Heart right ventricle (tissue), 16 donors: ENCODE measurements around the gene RPRD2. TPM values are rescaled to one million over a fixed set of nuclear protein-coding genes. Genes with fewer than 3 reads are reported as not detected.
A peak's percentile ranks its signal among the peaks of the same experiment; 100 is the strongest.

Experiments used
- ATAC-seq, 8 donors: fragments of 200-7000 bp; cut with Tn5 transposase; one replicate each; pipeline ENCODE4 v1.9.1; 2020; ENCODE audit warnings: mild to moderate bottlenecking in 8 of 8, moderate library complexity in 8 of 8, moderate number of reproducible peaks in 1 of 8
- DNase-seq, 2 donors: peaks; one replicate each; pipeline ENCODE4 v3.0.0-alpha.2; 2020
- H3K27ac ChIP-seq, 10 donors: fragments of 200-600 bp; sonication (generic) in 2 of 10; one replicate each; pipeline versions ENCODE4 v1.5.0 to v1.8.0; 2020 to 2022; ENCODE audit warnings: mild to moderate bottlenecking in 3 of 10
- H3K27me3 ChIP-seq, 7 donors: fragments of 200-600 bp; one replicate each; pipeline ENCODE4 v1.8.0; 2021 to 2022; ENCODE audit warnings: mild to moderate bottlenecking in 2 of 7
- H3K36me3 ChIP-seq, 9 donors: fragments of 200-600 bp; sonication (generic) in 1 of 9; one replicate each; pipeline versions ENCODE4 v1.5.0 to v1.8.0; 2020 to 2022; ENCODE audit warnings: mild to moderate bottlenecking in 2 of 9
- H3K4me1 ChIP-seq, 9 donors: fragments of 200-600 bp; sonication (generic) in 1 of 9; one replicate each; pipeline versions ENCODE4 v1.5.0 to v1.8.0; 2020 to 2022; ENCODE audit warnings: mild to moderate bottlenecking in 4 of 9
- H3K4me3 ChIP-seq, 10 donors: fragments of 200-600 bp; sonication (generic) in 2 of 10; one replicate each; pipeline versions ENCODE4 v1.5.0 to v1.8.0; 2020 to 2022; ENCODE audit warnings: mild to moderate bottlenecking in 7 of 10, moderate library complexity in 2 of 10
- H3K9me3 ChIP-seq, 11 donors: fragments of 200-600 bp in 10 of 11; sonication (generic) in 2 of 11; one replicate each; pipeline versions ENCODE4 v1.5.0 to v1.8.0; 2013 to 2022; ENCODE audit warnings: mild to moderate bottlenecking in 2 of 11, control low read depth in 1 of 11, moderate library complexity in 1 of 11
- WGBS, 2 donors: extraction: QIAGEN DNeasy Blood & Tissue Kit; methylation state at CpG; one replicate each; pipeline ENCODE4 v1.1.7; 2013; ENCODE audit warnings: inconsistent platforms in 1 of 2; 5-methylcytosine and 5-hydroxymethylcytosine counted together
- intact Hi-C, 10 donors: fragments of 100-400 bp; cut with DNase I; formaldehyde crosslinking; loops; one replicate each; pipeline versions ENCODE4 v1.11.1 to v1.14.2; 2022
- polyA plus RNA-seq, 2 donors: library from polyadenylated mRNA; stranded (reverse); fragments of 200-250 nt; gene quantifications; one replicate each; pipeline ENCODE4 v1.2.3, GENCODE V29; 2013
- total RNA-seq, 10 donors: library from RNA; stranded (reverse); fragmentation: NEBNext Ultra II Directional in 3 of 10; extraction: Animal tissue kit (Norgen Biotek cat#: 25700) in 3 of 10; gene quantifications; one replicate each; pipeline versions ENCODE4 v1.2.1 to v1.2.4, GENCODE V29; 2021 to 2023
- TF ChIP-seq, protein P1 (sequence below), 9 donors: fragments of 200-600 bp; sonication (generic) in 2 of 9; IDR thresholded peaks; one replicate each; pipeline versions ENCODE4 v1.5.0 to v1.8.0; 2021 to 2022; ENCODE audit warnings: antibody characterized with exemption in 9 of 9, mild to moderate bottlenecking in 5 of 9, moderate library complexity in 1 of 9
- donor health status: Arrhythmogenic right ventricular cardiomyopathy.
- donor health status: ischemic (EF 13 %, LVEDD 7.1; RV severe dilation, severe dysfunction).
- donor health status: healthy with polysubstance abuse.
- donor health status: DM: no; HTN: yes; CAD: no.
- donor health status: DM: no; HTN: no; CAD: no.
- donor health status: ischemic (EF 25% LVEDD 6.9; RV normal size, moderate dysfunction).
- donor health status: ischemic (EF 25% LVEDD 5.7; RV mildly dilated, moderate dysfunction).
- donor health status: healthy.
- donor health status: DM: yes; HTN: yes; CAD: no.
- donor health status: Ischemic cardiomyopathy.
- donor health status: ischemic (EF 35%, LVEDD 5.7; RV mildly dilated, moderate dysfunction).
- donor health status: nonischemic (EF 11% LVEDD 7.7; RV severe dilation, severe dysfunction).
- donor health status: DM: yes; HTN: yes; CAD: no.
- donor health status: PGD.
- donor health status: ischemic (EF 29% LVEDD 5.4; RV normal size, mild dysfunction).
- donor health status: nonischemic (EF 23%, LVEDD 6.1; RV moderate dilation, normal function).

RPRD2 gene
- total and polyA plus RNA-seq, 12 donors: 4.0 to 34.5 (median 27.9) TPM

- no peak for ATAC-seq
- TF ChIP-seq, protein P1, sequence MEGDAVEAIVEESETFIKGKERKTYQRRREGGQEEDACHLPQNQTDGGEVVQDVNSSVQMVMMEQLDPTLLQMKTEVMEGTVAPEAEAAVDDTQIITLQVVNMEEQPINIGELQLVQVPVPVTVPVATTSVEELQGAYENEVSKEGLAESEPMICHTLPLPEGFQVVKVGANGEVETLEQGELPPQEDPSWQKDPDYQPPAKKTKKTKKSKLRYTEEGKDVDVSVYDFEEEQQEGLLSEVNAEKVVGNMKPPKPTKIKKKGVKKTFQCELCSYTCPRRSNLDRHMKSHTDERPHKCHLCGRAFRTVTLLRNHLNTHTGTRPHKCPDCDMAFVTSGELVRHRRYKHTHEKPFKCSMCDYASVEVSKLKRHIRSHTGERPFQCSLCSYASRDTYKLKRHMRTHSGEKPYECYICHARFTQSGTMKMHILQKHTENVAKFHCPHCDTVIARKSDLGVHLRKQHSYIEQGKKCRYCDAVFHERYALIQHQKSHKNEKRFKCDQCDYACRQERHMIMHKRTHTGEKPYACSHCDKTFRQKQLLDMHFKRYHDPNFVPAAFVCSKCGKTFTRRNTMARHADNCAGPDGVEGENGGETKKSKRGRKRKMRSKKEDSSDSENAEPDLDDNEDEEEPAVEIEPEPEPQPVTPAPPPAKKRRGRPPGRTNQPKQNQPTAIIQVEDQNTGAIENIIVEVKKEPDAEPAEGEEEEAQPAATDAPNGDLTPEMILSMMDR (IDR thresholded peaks at IDR 0.05): no peak
- Histone ChIP-seq H3K27me3 (no peaks in the 10 kb centered on the region), H3K36me3 (peaks cover 0 to 46% (median 25%) of the 10 kb centered on the region in 9 donors), H3K27ac (peak overlapping the region in 4 of 10 donors; percentile 51 to 81 (median 54)), H3K9me3 (no peaks in the 10 kb centered on the region), H3K4me1 (peaks cover 4 to 52% (median 26%) of the 10 kb centered on the region in 9 donors), H3K4me3 (no peak overlapping the region)
- intact Hi-C loops: loop anchor here in 6 of 10 donors (5.0 to 10.0 kb wide), 4 partner anchors 32 to 62 kb away; partner anchors contain the start of gene ECM1 (in 1 of the 6)
- 73 to 78% methylated on average over 4 of the region's 4 CpGs for WGBS, 2 donors
- DNase-seq: no peak
Measured at GRCh38 chr1:150474869-150475268, 110.9 kb downstream of the RPRD2 start.

DNA sequence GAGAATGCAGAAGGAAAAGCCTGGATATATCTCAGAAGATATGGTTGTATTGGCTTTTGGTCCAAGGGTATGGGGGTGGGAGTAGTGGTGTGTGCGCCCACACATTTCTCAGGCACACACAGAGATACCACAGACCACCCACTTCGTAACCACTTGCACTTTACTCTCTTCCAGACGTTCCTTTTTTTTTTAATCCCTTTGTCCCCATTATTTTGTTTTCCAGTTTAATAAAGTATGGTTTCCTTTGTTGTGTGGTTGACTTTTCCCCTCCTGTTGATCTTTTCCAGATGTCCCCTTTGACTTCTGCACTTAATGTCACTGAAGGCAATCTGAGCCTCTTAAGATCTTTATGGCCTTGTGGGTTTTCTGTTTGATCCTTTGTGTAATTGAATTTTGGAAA, 112.8 kb downstream of the RPRD2 start:
- Histone ChIP-seq H3K4me3 (no peak overlapping the region), H3K27me3 (no peaks in the 10 kb centered on the region), H3K4me1 (peaks cover 4 to 44% (median 26%) of the 10 kb centered on the region in 9 donors), H3K36me3 (peaks cover 0 to 27% (median 9%) of the 10 kb centered on the region in 9 donors), H3K27ac (peak overlapping the region in 3 of 10 donors; percentile 14 to 74 (median 45)), H3K9me3 (no peaks in the 10 kb centered on the region)
- DNase-seq (no peak), ATAC-seq (no peak)
- TF ChIP-seq, protein P1 (IDR thresholded peaks at IDR 0.05): no peak
- intact Hi-C loops: loop anchor here in 2 of 10 donors (5.0 to 10.0 kb wide), 2 partner anchors 56 to 58 kb away; no protein-coding TSS in a partner anchor
- WGBS, 2 donors: 65 to 73% methylated on average over 3 of the region's 3 CpGs

DNA sequence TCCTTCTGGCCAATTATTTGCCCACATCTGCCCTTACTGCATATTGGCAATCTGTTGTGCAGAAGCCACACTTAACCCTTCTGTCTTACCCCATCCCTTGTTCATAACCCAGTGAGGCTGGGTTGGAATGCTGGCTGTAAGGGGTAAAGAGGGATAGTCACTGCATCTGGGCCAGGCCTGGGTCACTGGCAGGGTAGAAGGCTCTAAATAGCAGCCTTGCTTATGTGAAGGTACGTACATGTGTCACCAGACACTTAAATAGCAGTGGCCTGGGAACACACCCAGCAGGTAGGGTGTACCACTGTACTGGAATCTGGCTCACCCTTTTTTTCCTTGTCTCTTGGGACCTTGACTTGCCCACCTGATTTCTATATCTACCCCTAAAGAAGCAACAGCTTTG, 113.4 kb downstream of the RPRD2 start:
- no peak overlapping the region for H3K4me3 ChIP-seq
- DNase-seq (peak in 1 of 2 donors; percentile 20), ATAC-seq (peak; percentile 43 to 90 (median 74))
- H3K9me3 ChIP-seq: no peaks in the 10 kb centered on the region
- TF ChIP-seq, protein P1 (IDR thresholded peaks at IDR 0.05): no peak
- H3K27me3 ChIP-seq: no peaks in the 10 kb centered on the region
- peaks cover 0 to 21% (median 3%) of the 10 kb centered on the region in 9 donors for H3K36me3 ChIP-seq
- intact Hi-C loops: loop anchor here in 2 of 10 donors (5.0 to 10.0 kb wide), 2 partner anchors 55 to 57 kb away; no protein-coding TSS in a partner anchor
- 52 to 59% methylated on average over 1 of the region's 1 CpG for WGBS, 2 donors
- peaks cover 4 to 42% (median 26%) of the 10 kb centered on the region in 9 donors for H3K4me1 ChIP-seq
- H3K27ac ChIP-seq: peak overlapping the region in 7 of 10 donors; percentile 17 to 74 (median 30)

DNA sequence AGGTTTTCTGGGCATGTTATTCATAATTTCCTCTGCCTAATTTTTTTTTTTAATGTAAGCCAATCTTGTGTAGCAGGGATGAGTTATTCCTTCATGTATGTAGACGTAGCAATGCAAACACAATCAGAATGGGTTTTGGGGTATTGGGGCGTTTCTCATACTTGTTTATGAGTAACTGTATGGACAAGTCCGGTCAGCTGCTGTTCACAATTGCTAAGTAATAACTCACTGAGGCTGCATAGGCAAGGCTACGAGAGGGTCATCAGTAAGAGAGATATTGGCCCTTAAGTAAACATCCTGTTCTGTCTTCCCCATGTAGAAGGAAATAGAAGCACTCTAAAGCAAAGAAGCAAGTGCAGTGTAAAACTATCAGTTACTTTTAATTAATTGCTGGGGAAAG, 113.8 kb downstream of the RPRD2 start:
- no peak overlapping the region for H3K4me3 ChIP-seq
- no peaks in the 10 kb centered on the region for H3K27me3 ChIP-seq
- peak overlapping the region in 7 of 10 donors; percentile 17 to 74 (median 30) for H3K27ac ChIP-seq
- H3K4me1 ChIP-seq: peaks cover 4 to 40% (median 22%) of the 10 kb centered on the region in 9 donors
- peaks cover 0 to 17% (median 0%) of the 10 kb centered on the region in 9 donors for H3K36me3 ChIP-seq
- DNase-seq (no peak), ATAC-seq (no peak)
- TF ChIP-seq, protein P1 (IDR thresholded peaks at IDR 0.05): no peak
- 55 to 61% methylated on average over 4 of the region's 4 CpGs for WGBS, 2 donors
- no peaks in the 10 kb centered on the region for H3K9me3 ChIP-seq
- intact Hi-C loops: loop anchor here in 2 of 10 donors (5.0 to 10.0 kb wide), 2 partner anchors 55 to 57 kb away; no protein-coding TSS in a partner anchor
